ENCODE measurements around the gene TEAD4.

Gene TEAD4

GRCh38 chr12:3038926-3039510, 79.8 kb downstream of the TEAD4 start:
- Histone ChIP-seq H3K4me3 (ENCODE audit: low read length) (no peak overlapping the region), H2AFZ (ENCODE audit: low read depth, low read length) (no peak overlapping the region), H3K36me3 (replicated peaks; ENCODE audit: low read depth, low read length) (no peaks in the 10 kb centered on the region), H3K27ac (ENCODE audit: low read length) (no peak overlapping the region), H3K9ac (ENCODE audit: low read length) (no peak overlapping the region), H3K4me2 (ENCODE audit: low read length) (no peak overlapping the region), H3K27me3 (ENCODE audit: low read depth, low read length) (no peaks in the 10 kb centered on the region), H3K79me2 (ENCODE audit: low read length) (no peaks in the 10 kb centered on the region), H4K20me1 (ENCODE audit: insufficient read depth, low read length) (no peaks in the 10 kb centered on the region), H3K4me1 (ENCODE audit: low read length) (peaks cover 15% of the 10 kb centered on the region), H3K9me3 (ENCODE audit: insufficient read depth, low read length) (no peaks in the 10 kb centered on the region)
- TF ChIP-seq, protein P1, sequence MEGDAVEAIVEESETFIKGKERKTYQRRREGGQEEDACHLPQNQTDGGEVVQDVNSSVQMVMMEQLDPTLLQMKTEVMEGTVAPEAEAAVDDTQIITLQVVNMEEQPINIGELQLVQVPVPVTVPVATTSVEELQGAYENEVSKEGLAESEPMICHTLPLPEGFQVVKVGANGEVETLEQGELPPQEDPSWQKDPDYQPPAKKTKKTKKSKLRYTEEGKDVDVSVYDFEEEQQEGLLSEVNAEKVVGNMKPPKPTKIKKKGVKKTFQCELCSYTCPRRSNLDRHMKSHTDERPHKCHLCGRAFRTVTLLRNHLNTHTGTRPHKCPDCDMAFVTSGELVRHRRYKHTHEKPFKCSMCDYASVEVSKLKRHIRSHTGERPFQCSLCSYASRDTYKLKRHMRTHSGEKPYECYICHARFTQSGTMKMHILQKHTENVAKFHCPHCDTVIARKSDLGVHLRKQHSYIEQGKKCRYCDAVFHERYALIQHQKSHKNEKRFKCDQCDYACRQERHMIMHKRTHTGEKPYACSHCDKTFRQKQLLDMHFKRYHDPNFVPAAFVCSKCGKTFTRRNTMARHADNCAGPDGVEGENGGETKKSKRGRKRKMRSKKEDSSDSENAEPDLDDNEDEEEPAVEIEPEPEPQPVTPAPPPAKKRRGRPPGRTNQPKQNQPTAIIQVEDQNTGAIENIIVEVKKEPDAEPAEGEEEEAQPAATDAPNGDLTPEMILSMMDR (IDR thresholded peaks at IDR 0.05; ENCODE audit: low read depth, low read length): no peak
- no peak for TF ChIP-seq EZH2phosphoT487 (IDR thresholded peaks at IDR 0.05; ENCODE audit: low read depth)

- H3K27me3 ChIP-seq (ENCODE audit: low read depth, low read length): no peaks in the 10 kb centered on the region
- no peak overlapping the region for H2AFZ ChIP-seq (ENCODE audit: low read depth, low read length)
- no peak overlapping the region for H3K9ac ChIP-seq (ENCODE audit: low read length)
- TF ChIP-seq EZH2phosphoT487 (IDR thresholded peaks at IDR 0.05; ENCODE audit: low read depth): no peak
- TF ChIP-seq, protein P1 (IDR thresholded peaks at IDR 0.05; ENCODE audit: low read depth, low read length): no peak
- no peak overlapping the region for H3K27ac ChIP-seq (ENCODE audit: low read length)
- H4K20me1 ChIP-seq (ENCODE audit: insufficient read depth, low read length): no peaks in the 10 kb centered on the region
- H3K36me3 ChIP-seq (replicated peaks; ENCODE audit: low read depth, low read length): no peaks in the 10 kb centered on the region
- H3K4me2 ChIP-seq (ENCODE audit: low read length): no peak overlapping the region
- H3K4me3 ChIP-seq (ENCODE audit: low read length): no peak overlapping the region
- no peaks in the 10 kb centered on the region for H3K79me2 ChIP-seq (ENCODE audit: low read length)
- no peaks in the 10 kb centered on the region for H3K9me3 ChIP-seq (ENCODE audit: insufficient read depth, low read length)
- H3K4me1 ChIP-seq (ENCODE audit: low read length): peaks cover 15% of the 10 kb centered on the region
Measured at GRCh38 chr12:3040026-3040656, 80.9 kb downstream of the TEAD4 start.

- Histone ChIP-seq H3K27me3 (ENCODE audit: low read depth, low read length) (no peaks in the 10 kb centered on the region), H4K20me1 (ENCODE audit: insufficient read depth, low read length) (no peaks in the 10 kb centered on the region), H3K4me2 (ENCODE audit: low read length) (no peak overlapping the region), H3K9me3 (ENCODE audit: insufficient read depth, low read length) (no peaks in the 10 kb centered on the region), H3K27ac (ENCODE audit: low read length) (no peak overlapping the region), H3K9ac (ENCODE audit: low read length) (no peak overlapping the region), H2AFZ (ENCODE audit: low read depth, low read length) (no peak overlapping the region), H3K4me3 (ENCODE audit: low read length) (no peak overlapping the region), H3K4me1 (ENCODE audit: low read length) (peaks cover 15% of the 10 kb centered on the region), H3K36me3 (replicated peaks; ENCODE audit: low read depth, low read length) (no peaks in the 10 kb centered on the region), H3K79me2 (ENCODE audit: low read length) (no peaks in the 10 kb centered on the region)
- TF ChIP-seq EZH2phosphoT487 (IDR thresholded peaks at IDR 0.05; ENCODE audit: low read depth): no peak
- TF ChIP-seq, protein P1 (IDR thresholded peaks at IDR 0.05; ENCODE audit: low read depth, low read length): no peak
Measured at GRCh38 chr12:3040663-3041544, 81.7 kb downstream of the TEAD4 start.
